CD4-positive, alpha-beta T cell treated with Interleukin-10 for 1 hour (primary cell): ENCODE data around the gene CACNA1D.

Source experiments
- DNase-seq: peaks from one replicate; pipeline ENCODE4 v3.0.0-alpha.2; 2020

The CACNA1D gene

GRCh38 chr3:53695324-53695690 lies 200.9 kb downstream of the CACNA1D start:
- no peak for DNase-seq

GRCh38 chr3:53696401-53697172 lies 202.2 kb downstream of the CACNA1D start:
- no peak for DNase-seq

GRCh38 chr3:53700441-53700840 lies 206.0 kb downstream of the CACNA1D start:
- no peak for DNase-seq

GRCh38 chr3:53702776-53703530 lies 208.5 kb downstream of the CACNA1D start:
- no peak for DNase-seq

GRCh38 chr3:53703630-53704362 lies 209.4 kb downstream of the CACNA1D start:
- DNase-seq = no peak

- DNase-seq = no peak
Observed at GRCh38 chr3:53704363-53704725, 209.9 kb downstream of the CACNA1D start.

GRCh38 chr3:53705024-53705745 lies 210.8 kb downstream of the CACNA1D start:
- no peak for DNase-seq

- DNase-seq = no peak
Observed at GRCh38 chr3:53705774-53706173, 211.4 kb downstream of the CACNA1D start.

- DNase-seq = no peak
Observed at GRCh38 chr3:53707222-53707621, 212.8 kb downstream of the CACNA1D start.

- DNase-seq = no peak
Observed at GRCh38 chr3:53708001-53708621, 213.7 kb downstream of the CACNA1D start.

- DNase-seq = no peak
Observed at GRCh38 chr3:53709256-53709655, 214.8 kb downstream of the CACNA1D start.

- peak; percentile 50 for DNase-seq
Observed at GRCh38 chr3:53709860-53710674, 215.7 kb downstream of the CACNA1D start.

GRCh38 chr3:53711387-53711786 lies 217.0 kb downstream of the CACNA1D start:
- no peak for DNase-seq

- DNase-seq = no peak
Observed at GRCh38 chr3:53712817-53713388, 218.5 kb downstream of the CACNA1D start.

- no peak for DNase-seq
Observed at GRCh38 chr3:53713626-53714025, 219.2 kb downstream of the CACNA1D start.

GRCh38 chr3:53715815-53716483 lies 221.5 kb downstream of the CACNA1D start:
- DNase-seq = no peak

GRCh38 chr3:53716998-53717397 lies 222.6 kb downstream of the CACNA1D start:
- no peak for DNase-seq

GRCh38 chr3:53718462-53718861 lies 224.1 kb downstream of the CACNA1D start:
- no peak for DNase-seq

- DNase-seq = no peak
Observed at GRCh38 chr3:53719796-53720195, 225.4 kb downstream of the CACNA1D start.
